ENCODE results near the gene RB1. TPM values are rescaled to one million over a fixed set of nuclear protein-coding genes. Genes with fewer than 3 reads are reported as not detected.
A peak's percentile ranks its signal among the peaks of the same experiment; 100 is the strongest.

Gene RB1
- polyA plus RNA-seq, 3 donors = 18.4 to 38.8 (median 29.9) TPM

- Histone ChIP-seq H2AFZ (ENCODE audit: insufficient read depth, low read depth, low read length, poor library complexity, severe bottlenecking) (no peak overlapping the region), H3K4me3 (replicated peaks in 1 of 3; ENCODE audit: low read depth in 2 of 3, low read length in 3 of 3) (no peak overlapping the region), H3K27me3 (ENCODE audit: control insufficient read depth in 2 of 2, insufficient read depth in 2 of 2, low read length in 2 of 2) (no peaks in the 10 kb centered on the region), H3K9me3 (replicated peaks in 1 of 2; ENCODE audit: control insufficient read depth in 1 of 2, insufficient read depth in 1 of 2, low read length in 2 of 2) (no peaks in the 10 kb centered on the region), H3K36me3 (replicated peaks in 1 of 2; ENCODE audit: control insufficient read depth in 1 of 2, insufficient read depth in 2 of 2, low read length in 2 of 2) (peaks cover 34 to 74% of the 10 kb centered on the region in 2 donors), H4K20me1 (ENCODE audit: insufficient read depth, low read length) (no peaks in the 10 kb centered on the region), H3K79me2 (ENCODE audit: insufficient read depth, low read length) (no peaks in the 10 kb centered on the region), H3K4me2 (replicated peaks; ENCODE audit: extremely low read depth, low read length, poor library complexity, severe bottlenecking) (no peak overlapping the region), H3K4me1 (ENCODE audit: control insufficient read depth in 1 of 2, insufficient read depth in 2 of 2, low read length in 2 of 2) (peaks cover 6 to 9% of the 10 kb centered on the region in 2 donors), H3K9ac (ENCODE audit: insufficient read depth, low read length, poor library complexity, severe bottlenecking) (no peak overlapping the region), H3K27ac (ENCODE audit: low read depth in 1 of 2, low read length in 2 of 2) (peak overlapping the region in 1 of 2 donors; percentile 63)
- Mint-ChIP-seq H3K27ac (peak overlapping the region in 1 of 7 donors; percentile 37), H3K4me3 (no peak overlapping the region), H3K36me3 (peaks cover 43 to 56% of the 10 kb centered on the region in 2 donors), H3K27me3 (ENCODE audit: low read depth in 3 of 3) (no peaks in the 10 kb centered on the region), H3K9me3 (no peaks in the 10 kb centered on the region), H3K4me1 (peaks cover 6% of the 10 kb centered on the region)
- DNase-seq = peak in 2 of 3 donors; percentile 3 to 20
- TF ChIP-seq, protein P1, sequence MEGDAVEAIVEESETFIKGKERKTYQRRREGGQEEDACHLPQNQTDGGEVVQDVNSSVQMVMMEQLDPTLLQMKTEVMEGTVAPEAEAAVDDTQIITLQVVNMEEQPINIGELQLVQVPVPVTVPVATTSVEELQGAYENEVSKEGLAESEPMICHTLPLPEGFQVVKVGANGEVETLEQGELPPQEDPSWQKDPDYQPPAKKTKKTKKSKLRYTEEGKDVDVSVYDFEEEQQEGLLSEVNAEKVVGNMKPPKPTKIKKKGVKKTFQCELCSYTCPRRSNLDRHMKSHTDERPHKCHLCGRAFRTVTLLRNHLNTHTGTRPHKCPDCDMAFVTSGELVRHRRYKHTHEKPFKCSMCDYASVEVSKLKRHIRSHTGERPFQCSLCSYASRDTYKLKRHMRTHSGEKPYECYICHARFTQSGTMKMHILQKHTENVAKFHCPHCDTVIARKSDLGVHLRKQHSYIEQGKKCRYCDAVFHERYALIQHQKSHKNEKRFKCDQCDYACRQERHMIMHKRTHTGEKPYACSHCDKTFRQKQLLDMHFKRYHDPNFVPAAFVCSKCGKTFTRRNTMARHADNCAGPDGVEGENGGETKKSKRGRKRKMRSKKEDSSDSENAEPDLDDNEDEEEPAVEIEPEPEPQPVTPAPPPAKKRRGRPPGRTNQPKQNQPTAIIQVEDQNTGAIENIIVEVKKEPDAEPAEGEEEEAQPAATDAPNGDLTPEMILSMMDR (IDR thresholded peaks at IDR 0.05) = no peak
- intact Hi-C loops (cut with micrococcal nuclease) = no loop called here
Measured at GRCh38 chr13:48380581-48380980, 77.0 kb downstream of the RB1 start.

DNA sequence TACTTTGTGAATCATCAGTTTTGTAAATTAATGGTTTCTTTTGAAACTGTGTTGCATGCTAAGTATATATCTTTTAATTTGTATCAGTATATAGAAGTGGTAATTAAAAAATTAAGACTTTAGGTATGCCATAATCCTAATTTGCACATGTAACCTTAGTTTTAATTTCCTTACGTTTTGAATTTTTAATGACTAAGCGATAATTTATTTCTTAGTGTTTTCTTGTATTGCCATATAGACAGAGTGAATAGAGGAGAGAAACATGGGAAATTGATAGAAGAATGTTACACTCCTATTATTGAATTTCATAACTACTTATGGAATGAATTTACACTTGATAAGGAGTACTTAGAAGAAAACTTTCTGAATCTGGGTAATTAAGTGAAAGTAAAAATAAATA is 79.8 kb downstream of the RB1 start:
- no peaks in the 10 kb centered on the region for H4K20me1 ChIP-seq (ENCODE audit: insufficient read depth, low read length)
- DNase-seq = no peak
- TF ChIP-seq, protein P1 (IDR thresholded peaks at IDR 0.05) = no peak
- H3K36me3 ChIP-seq (replicated peaks in 1 of 2; ENCODE audit: control insufficient read depth in 1 of 2, insufficient read depth in 2 of 2, low read length in 2 of 2) = peaks cover 25 to 63% of the 10 kb centered on the region in 2 donors
- no peaks in the 10 kb centered on the region for H3K9me3 ChIP-seq (replicated peaks in 1 of 2; ENCODE audit: control insufficient read depth in 1 of 2, insufficient read depth in 1 of 2, low read length in 2 of 2)
- H3K4me1 ChIP-seq (ENCODE audit: control insufficient read depth in 1 of 2, insufficient read depth in 2 of 2, low read length in 2 of 2) = peaks cover 6 to 9% of the 10 kb centered on the region in 2 donors
- no peak overlapping the region for H2AFZ ChIP-seq (ENCODE audit: insufficient read depth, low read depth, low read length, poor library complexity, severe bottlenecking)
- peaks cover 47 to 59% of the 10 kb centered on the region in 2 donors for H3K36me3 Mint-ChIP-seq
- no CpG with 5 or more reads among the region's 2 CpGs for WGBS (ENCODE audit: insufficient coverage)
- no peak overlapping the region for H3K27ac ChIP-seq (ENCODE audit: low read depth in 1 of 2, low read length in 2 of 2)
- peaks cover 6% of the 10 kb centered on the region for H3K4me1 Mint-ChIP-seq
- H3K9ac ChIP-seq (ENCODE audit: insufficient read depth, low read length, poor library complexity, severe bottlenecking) = no peak overlapping the region
- no peak overlapping the region for H3K4me3 Mint-ChIP-seq
- no peaks in the 10 kb centered on the region for H3K27me3 ChIP-seq (ENCODE audit: control insufficient read depth in 2 of 2, insufficient read depth in 2 of 2, low read length in 2 of 2)
- intact Hi-C loops (cut with micrococcal nuclease) = no loop called here
- H3K27ac Mint-ChIP-seq = no peak overlapping the region
- H3K27me3 Mint-ChIP-seq (ENCODE audit: low read depth in 3 of 3) = no peaks in the 10 kb centered on the region
- H3K79me2 ChIP-seq (ENCODE audit: insufficient read depth, low read length) = no peaks in the 10 kb centered on the region
- no peak overlapping the region for H3K4me2 ChIP-seq (replicated peaks; ENCODE audit: extremely low read depth, low read length, poor library complexity, severe bottlenecking)
- no peak overlapping the region for H3K4me3 ChIP-seq (replicated peaks in 1 of 3; ENCODE audit: low read depth in 2 of 3, low read length in 3 of 3)
- H3K9me3 Mint-ChIP-seq = no peaks in the 10 kb centered on the region
